OCI-LY1 (cell line): Measurements from ENCODE around the gene ANO2.

Experiments
- CTCF ChIP-seq: fragments of 200-600 bp; sonication (generic), shearing (Covaris generic); IDR thresholded peaks from 2 replicates; pipeline ENCODE4 v1.5.1; 2017; ENCODE audit warnings: mild to moderate bottlenecking, antibody characterized with exemption, low read length, moderate library complexity, mixed read lengths
- EZH2 ChIP-seq: fragments of 200-600 bp; sonication (generic), shearing (Covaris generic); IDR thresholded peaks from 2 replicates; pipeline ENCODE4 v1.8.0; 2017; ENCODE audit warnings: borderline replicate concordance, mixed run types, mild to moderate bottlenecking, antibody characterized with exemption, low read length, moderate library complexity, mixed read lengths

GRCh38 chr12:5748027-5748426 is 197.0 kb downstream of the ANO2 start:
- TF ChIP-seq CTCF (no peak), EZH2 (no peak)
